ENCODE data around the gene ARVCF. TPM values are rescaled to one million over a fixed set of nuclear protein-coding genes. Genes with fewer than 3 reads are reported as not detected.
"Not testable (repeated sequence)": the region's sequence is repeated elsewhere in the genome, so short reads cannot be mapped to it uniquely, and the experiment has no call there.

ARVCF gene
- total RNA-seq, 4 donors from 2014 or later, result 25.2 to 53.7 (median 38.1) TPM

GRCh38 chr22:19940536-19941364 is 75.9 kb downstream of the ARVCF start:
- peak overlapping the region; percentile 64 for H3K4me3 ChIP-seq (ENCODE audit: low read depth, poor library complexity, severe bottlenecking)
- no peak for DNase-seq (ENCODE audit: low spot score in 2 of 2)
- no peak for TF ChIP-seq POLR2A (IDR thresholded peaks at IDR 0.05)
- no peak for TF ChIP-seq CTCF (IDR thresholded peaks at IDR 0.05)
- WGBS, 2 donors, result 52 to 67% methylated on average over 21 of the region's 21 CpGs
- intact Hi-C loops (cut with DNase I; ENCODE audit: low total_unique reads), result no loop called here

- DNase-seq (ENCODE audit: low spot score in 2 of 2), result no peak
- H3K4me3 ChIP-seq (ENCODE audit: low read depth, poor library complexity, severe bottlenecking), result no peak overlapping the region
- 88 to 89% methylated on average over 16 of the region's 16 CpGs for WGBS, 2 donors
- intact Hi-C loops (cut with DNase I; ENCODE audit: low total_unique reads), result no loop called here
- TF ChIP-seq CTCF (IDR thresholded peaks at IDR 0.05) (no peak), POLR2A (IDR thresholded peaks at IDR 0.05) (no peak)
These were observed 78.8 kb downstream of the ARVCF start for GRCh38 chr22:19937616-19938473.

- DNase-seq (ENCODE audit: low spot score in 2 of 2), result no peak
- no peak for TF ChIP-seq CTCF (IDR thresholded peaks at IDR 0.05)
- WGBS, 2 donors, result 95 to 98% methylated on average over 7 of the region's 7 CpGs
- intact Hi-C loops (cut with DNase I; ENCODE audit: low total_unique reads), result no loop called here
- H3K4me3 ChIP-seq (ENCODE audit: low read depth, poor library complexity, severe bottlenecking), result no peak overlapping the region
These were observed 80.1 kb downstream of the ARVCF start for GRCh38 chr22:19936513-19936912.

GRCh38 chr22:19935123-19935718 is 81.4 kb downstream of the ARVCF start:
- DNase-seq (ENCODE audit: low spot score in 2 of 2); H3K4me3 ChIP-seq (ENCODE audit: low read depth, poor library complexity, severe bottlenecking); intact Hi-C loops (cut with DNase I; ENCODE audit: low total_unique reads): not testable (repeated sequence)
- WGBS, 2 donors, result 82 to 84% methylated on average over 11 of the region's 11 CpGs

- intact Hi-C loops (cut with DNase I; ENCODE audit: low total_unique reads), result no loop called here
- no peak for DNase-seq (ENCODE audit: low spot score in 2 of 2)
- WGBS, 2 donors, result 80 to 82% methylated on average over 9 of the region's 9 CpGs
- TF ChIP-seq POLR2A (IDR thresholded peaks at IDR 0.05) (no peak), CTCF (IDR thresholded peaks at IDR 0.05) (no peak)
- no peak overlapping the region for H3K4me3 ChIP-seq (ENCODE audit: low read depth, poor library complexity, severe bottlenecking)
These were observed 83.0 kb downstream of the ARVCF start for GRCh38 chr22:19933341-19934241.
